VCaP (cell line): ENCODE data around the gene NID1.
"Not testable (repeated sequence)": the region's sequence is repeated elsewhere in the genome, so short reads cannot be mapped to it uniquely, and the experiment has no call there.

Source experiments
- H3K27ac ChIP-seq: fragments of 450-650 bp; 2 replicates; pipeline ENCODE4 v1.5.1; 2017
- TF ChIP-seq, protein P1 (sequence below): fragments of 450-650 bp; conservative IDR thresholded peaks from 2 replicates; pipeline ENCODE4 v1.5.1; 2017; ENCODE audit warnings: mild to moderate bottlenecking, moderate library complexity

NID1 gene

DNA sequence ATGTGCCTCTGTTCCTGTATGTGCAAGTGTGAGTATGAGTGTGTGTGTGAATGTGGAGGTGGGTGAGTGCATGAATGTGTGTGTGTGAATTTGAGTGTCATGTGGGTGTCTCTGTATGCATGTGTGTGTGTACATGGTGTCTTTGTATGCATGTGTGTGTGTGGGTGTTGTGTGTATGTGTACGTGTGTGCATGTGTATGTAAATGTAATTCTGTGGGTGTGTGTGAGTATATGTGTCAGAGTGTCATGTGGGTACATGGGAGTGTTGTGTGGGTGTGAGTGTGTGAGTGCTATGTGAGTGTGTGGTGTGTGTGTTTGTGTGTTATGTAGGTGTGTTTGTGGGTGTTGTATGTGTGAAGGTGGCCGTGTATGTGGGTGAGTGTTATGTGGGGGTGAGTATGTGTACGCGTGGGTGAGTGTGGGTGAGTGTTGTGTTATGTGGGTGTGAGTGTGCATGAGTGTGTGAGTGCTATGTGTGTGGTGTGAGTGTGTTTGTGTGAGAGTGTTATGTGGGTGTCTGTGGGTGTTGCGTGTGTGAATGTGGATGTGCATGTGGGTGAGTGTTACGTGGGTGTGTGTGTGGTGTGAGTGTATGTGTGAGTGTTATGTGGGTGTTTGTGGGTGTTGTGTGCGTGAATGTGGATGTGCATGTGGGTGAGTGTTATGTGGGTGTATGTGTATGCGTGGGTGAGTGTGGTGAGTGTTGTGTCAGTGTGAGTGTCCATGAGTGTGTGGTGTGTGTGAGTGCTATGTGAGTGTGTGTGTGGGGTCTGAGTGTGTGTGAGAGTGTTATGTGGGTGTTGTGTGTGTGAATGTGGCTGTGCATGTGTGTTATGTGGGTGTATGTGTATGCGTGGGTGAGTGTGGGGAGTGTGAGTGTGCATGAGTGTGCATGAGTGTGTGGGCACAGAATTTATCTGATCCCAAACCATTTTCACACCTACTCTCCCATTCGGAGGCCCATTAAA lies 36.6 kb upstream of the NID1 start:
- no peak overlapping the region for H3K27ac ChIP-seq
- TF ChIP-seq, protein P1, sequence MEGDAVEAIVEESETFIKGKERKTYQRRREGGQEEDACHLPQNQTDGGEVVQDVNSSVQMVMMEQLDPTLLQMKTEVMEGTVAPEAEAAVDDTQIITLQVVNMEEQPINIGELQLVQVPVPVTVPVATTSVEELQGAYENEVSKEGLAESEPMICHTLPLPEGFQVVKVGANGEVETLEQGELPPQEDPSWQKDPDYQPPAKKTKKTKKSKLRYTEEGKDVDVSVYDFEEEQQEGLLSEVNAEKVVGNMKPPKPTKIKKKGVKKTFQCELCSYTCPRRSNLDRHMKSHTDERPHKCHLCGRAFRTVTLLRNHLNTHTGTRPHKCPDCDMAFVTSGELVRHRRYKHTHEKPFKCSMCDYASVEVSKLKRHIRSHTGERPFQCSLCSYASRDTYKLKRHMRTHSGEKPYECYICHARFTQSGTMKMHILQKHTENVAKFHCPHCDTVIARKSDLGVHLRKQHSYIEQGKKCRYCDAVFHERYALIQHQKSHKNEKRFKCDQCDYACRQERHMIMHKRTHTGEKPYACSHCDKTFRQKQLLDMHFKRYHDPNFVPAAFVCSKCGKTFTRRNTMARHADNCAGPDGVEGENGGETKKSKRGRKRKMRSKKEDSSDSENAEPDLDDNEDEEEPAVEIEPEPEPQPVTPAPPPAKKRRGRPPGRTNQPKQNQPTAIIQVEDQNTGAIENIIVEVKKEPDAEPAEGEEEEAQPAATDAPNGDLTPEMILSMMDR: no peak

DNA sequence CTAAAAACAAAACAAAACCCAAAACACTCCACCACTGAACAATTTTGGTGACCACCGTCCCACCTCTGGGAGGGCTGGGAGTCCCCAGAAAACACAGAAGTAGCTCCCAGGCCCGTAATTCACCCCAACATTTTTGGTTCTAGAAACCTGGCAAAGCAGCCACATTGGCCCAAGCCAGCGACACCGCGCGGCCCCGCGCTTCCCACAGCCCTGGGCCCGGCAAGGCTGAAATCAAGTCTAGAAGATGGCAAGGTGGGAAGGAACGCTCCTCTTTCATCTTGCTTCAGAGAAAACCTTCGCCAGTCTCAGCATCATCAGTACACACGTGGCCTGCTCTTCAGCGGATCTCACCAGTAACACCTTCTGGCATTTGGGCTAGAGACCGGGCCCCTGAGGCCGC lies 35.9 kb upstream of the NID1 start:
- TF ChIP-seq, protein P1: no peak
- no peak overlapping the region for H3K27ac ChIP-seq

DNA sequence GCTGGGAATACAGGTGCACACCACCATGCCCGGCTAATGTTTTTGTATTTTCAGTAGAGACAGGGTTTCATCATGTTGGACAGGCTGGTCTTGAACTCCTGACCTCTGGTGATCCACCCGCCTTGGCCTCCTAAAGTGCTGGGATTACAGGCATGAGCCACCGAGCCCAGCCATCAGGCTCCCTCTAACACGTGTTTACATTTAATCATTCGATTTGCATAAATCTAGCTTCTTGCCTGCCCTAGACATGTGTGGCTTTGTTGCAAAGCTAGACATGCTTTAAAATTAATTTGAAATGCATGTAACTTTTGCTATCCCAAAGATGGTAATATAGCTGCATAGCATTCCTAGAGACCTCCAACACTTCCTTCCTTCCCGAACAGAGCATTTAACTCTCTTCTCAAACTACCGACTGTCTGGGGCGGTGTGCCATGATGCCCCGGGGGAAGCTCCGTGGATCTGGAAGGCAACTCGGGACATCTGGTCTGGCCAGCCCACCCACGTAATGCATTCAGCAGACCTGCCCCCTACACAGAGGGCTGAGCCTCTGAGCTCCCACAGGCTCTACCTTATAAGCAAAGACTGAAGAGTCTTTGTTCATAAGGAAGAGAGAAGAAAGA lies 34.6 kb upstream of the NID1 start:
- TF ChIP-seq, protein P1: no peak
- no peak overlapping the region for H3K27ac ChIP-seq

DNA sequence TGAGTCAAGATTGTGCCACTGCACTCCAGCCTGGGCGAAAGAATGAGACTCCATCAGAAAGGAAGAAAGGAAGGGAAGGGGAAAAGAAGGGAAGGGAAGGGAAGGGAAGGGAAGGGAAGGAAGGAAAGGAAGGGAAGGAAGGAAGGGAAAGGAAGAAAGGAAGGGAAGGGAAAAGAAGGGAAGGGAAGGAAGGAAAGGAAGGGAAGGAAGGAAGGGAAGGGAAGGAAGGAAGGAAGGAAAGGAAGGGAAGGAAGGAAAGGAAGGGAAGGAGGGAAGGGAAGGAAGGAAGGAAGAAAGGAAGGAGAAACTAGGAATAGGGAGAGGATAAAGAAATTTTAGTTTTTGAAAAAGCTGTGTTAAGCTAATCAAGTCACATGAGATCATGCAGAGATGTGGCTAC lies 33.4 kb upstream of the NID1 start:
- H3K27ac ChIP-seq: no peak overlapping the region
- TF ChIP-seq, protein P1: no peak

GRCh38 chr1:236096660-236097482 lies 32.0 kb upstream of the NID1 start:
- H3K27ac ChIP-seq: not testable (repeated sequence)

- no peak overlapping the region for H3K27ac ChIP-seq
- TF ChIP-seq, protein P1: no peak
Observed at GRCh38 chr1:236095705-236096520, 31.0 kb upstream of the NID1 start.

GRCh38 chr1:236092899-236093298 lies 28.0 kb upstream of the NID1 start:
- TF ChIP-seq, protein P1: no peak
- no peak overlapping the region for H3K27ac ChIP-seq
